Astrocyte (in vitro differentiated cells and primary cell): Measurements from ENCODE around the gene GP5. TPM values are rescaled to one million over a fixed set of nuclear protein-coding genes. Genes with fewer than 3 reads are reported as not detected.

Source experiments
- DNase-seq: peaks from one replicate; pipeline ENCODE4 v3.0.0-alpha.2; 2010; ENCODE audit warnings: low read depth
- FAIRE-seq: peaks from 2 replicates; lab custom pipeline; 2011; peaks lifted over from hg19 to GRCh38; lab: Jason Lieb, UNC
- H2AFZ ChIP-seq: 2 replicates; pipeline ENCODE4 v1.6.0; 2012; ENCODE audit warnings: low read depth, low read length, inconsistent platforms
- H3K27ac ChIP-seq: 2 replicates; pipeline ENCODE4 v1.5.1; 2011; ENCODE audit warnings: low read depth, low read length, inconsistent platforms
- H3K27me3 ChIP-seq: 2 replicates; pipeline ENCODE4 v1.6.0; 2011; ENCODE audit warnings: low read length, inconsistent platforms; ENCODE audit not compliant: insufficient read depth
- H3K36me3 ChIP-seq: 2 replicates; pipeline ENCODE4 v1.5.1; 2011; ENCODE audit warnings: low read length, inconsistent platforms; ENCODE audit not compliant: insufficient read depth
- H3K4me1 ChIP-seq: 2 replicates; pipeline ENCODE4 v1.5.1; 2011; ENCODE audit warnings: low read length, inconsistent platforms; ENCODE audit not compliant: insufficient read depth
- H3K4me2 ChIP-seq: 2 replicates; pipeline ENCODE4 v1.6.0; 2012; ENCODE audit warnings: low read length, inconsistent platforms
- H3K4me3 ChIP-seq: 2 replicates; pipeline ENCODE4 v1.5.1; 2011; ENCODE audit warnings: low read depth, mild to moderate bottlenecking, low read length, inconsistent platforms; ENCODE audit not compliant: insufficient read depth
- H3K79me2 ChIP-seq: 2 replicates; pipeline ENCODE4 v1.6.0; 2012; ENCODE audit warnings: mild to moderate bottlenecking, low read length, inconsistent platforms; ENCODE audit not compliant: insufficient read depth
- H3K9ac ChIP-seq: 2 replicates; pipeline ENCODE4 v1.6.0; 2012; ENCODE audit warnings: mild to moderate bottlenecking, low read length, inconsistent platforms
- H3K9me3 ChIP-seq: 2 replicates; pipeline ENCODE4 v1.5.1; 2012; ENCODE audit warnings: low read depth, mild to moderate bottlenecking, low read length, inconsistent platforms; ENCODE audit not compliant: insufficient read depth
- H4K20me1 ChIP-seq: 2 replicates; pipeline ENCODE4 v1.6.0; 2012; ENCODE audit warnings: low read length, inconsistent platforms; ENCODE audit not compliant: insufficient read depth
- H3K27ac Mint-ChIP-seq: one replicate; pipeline ENCODE4 v1.8.0; 2021; ENCODE audit warnings: mild to moderate bottlenecking, mixed read lengths; ENCODE audit not compliant: unreplicated experiment
- H3K27me3 Mint-ChIP-seq: one replicate; pipeline ENCODE4 v1.8.0; 2021; ENCODE audit warnings: low read depth, mixed read lengths; ENCODE audit not compliant: unreplicated experiment
- H3K36me3 Mint-ChIP-seq: one replicate; pipeline ENCODE4 v1.8.0; 2021; ENCODE audit warnings: low read depth, mixed read lengths; ENCODE audit not compliant: unreplicated experiment
- H3K4me1 Mint-ChIP-seq: one replicate; pipeline ENCODE4 v1.8.0; 2021; ENCODE audit warnings: low read depth, mixed read lengths; ENCODE audit not compliant: unreplicated experiment
- H3K4me3 Mint-ChIP-seq: one replicate; pipeline ENCODE4 v1.8.0; 2021; ENCODE audit warnings: mild to moderate bottlenecking, moderate library complexity, mixed read lengths; ENCODE audit not compliant: unreplicated experiment
- H3K9me3 Mint-ChIP-seq: one replicate; pipeline ENCODE4 v1.8.0; 2021; ENCODE audit warnings: mild to moderate bottlenecking, mixed read lengths; ENCODE audit not compliant: unreplicated experiment
- EZH2 ChIP-seq: IDR thresholded peaks from 2 replicates; pipeline ENCODE4 v1.6.1; 2012; ENCODE audit warnings: mild to moderate bottlenecking, low read length, inconsistent platforms; ENCODE audit not compliant: insufficient read depth
- total RNA-seq: library from RNA; stranded (reverse); gene quantifications from 2 replicates; pipeline ENCODE4 v1.2.1, GENCODE V29; 2021
- TF ChIP-seq, protein P1 (sequence below): IDR thresholded peaks from 2 replicates; pipeline ENCODE4 v1.5.1; 2011; ENCODE audit warnings: low read depth, mild to moderate bottlenecking, inconsistent platforms, low read length, moderate library complexity; ENCODE audit not compliant: insufficient read depth

The GP5 gene
- total RNA-seq, 1 donor from 2014 or later: not detected

DNA sequence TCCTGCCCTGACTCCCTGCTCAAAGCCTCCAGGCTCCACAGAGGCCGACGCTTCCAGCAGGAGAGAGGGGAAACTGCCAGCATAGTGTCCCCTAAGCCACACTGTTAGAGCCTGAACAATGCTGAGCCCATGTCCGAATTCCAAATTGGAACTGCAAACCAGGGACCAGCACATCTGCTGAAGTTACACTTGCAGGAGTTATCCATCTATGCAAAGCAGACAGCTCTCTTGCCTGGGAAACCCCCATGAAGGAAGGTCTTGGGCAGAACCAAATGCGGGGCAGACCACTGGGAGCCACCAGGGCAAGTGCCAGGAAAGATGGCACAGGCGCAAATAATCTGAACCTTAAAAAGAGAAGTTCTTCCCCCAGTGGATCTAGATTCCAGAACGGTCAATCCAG is 30.1 kb downstream of the GP5 start:
- Histone ChIP-seq H2AFZ (peak overlapping the region; percentile 32), H3K27ac (no peak overlapping the region), H3K4me3 (no peak overlapping the region), H4K20me1 (no peaks in the 10 kb centered on the region), H3K4me2 (peak overlapping the region; percentile 54), H3K79me2 (no peaks in the 10 kb centered on the region), H3K4me1 (peaks cover 39% of the 10 kb centered on the region), H3K9ac (no peak overlapping the region), H3K27me3 (peaks cover 6% of the 10 kb centered on the region), H3K9me3 (no peaks in the 10 kb centered on the region), H3K36me3 (no peaks in the 10 kb centered on the region)
- no peak for FAIRE-seq
- H3K36me3 Mint-ChIP-seq: no peaks in the 10 kb centered on the region
- no peak overlapping the region for H3K27ac Mint-ChIP-seq
- no peaks in the 10 kb centered on the region for H3K9me3 Mint-ChIP-seq
- H3K4me1 Mint-ChIP-seq: peaks cover 41% of the 10 kb centered on the region
- DNase-seq: no peak
- no peak overlapping the region for H3K4me3 Mint-ChIP-seq
- H3K27me3 Mint-ChIP-seq: peaks cover 18% of the 10 kb centered on the region
- no peak for TF ChIP-seq EZH2
- TF ChIP-seq, protein P1, sequence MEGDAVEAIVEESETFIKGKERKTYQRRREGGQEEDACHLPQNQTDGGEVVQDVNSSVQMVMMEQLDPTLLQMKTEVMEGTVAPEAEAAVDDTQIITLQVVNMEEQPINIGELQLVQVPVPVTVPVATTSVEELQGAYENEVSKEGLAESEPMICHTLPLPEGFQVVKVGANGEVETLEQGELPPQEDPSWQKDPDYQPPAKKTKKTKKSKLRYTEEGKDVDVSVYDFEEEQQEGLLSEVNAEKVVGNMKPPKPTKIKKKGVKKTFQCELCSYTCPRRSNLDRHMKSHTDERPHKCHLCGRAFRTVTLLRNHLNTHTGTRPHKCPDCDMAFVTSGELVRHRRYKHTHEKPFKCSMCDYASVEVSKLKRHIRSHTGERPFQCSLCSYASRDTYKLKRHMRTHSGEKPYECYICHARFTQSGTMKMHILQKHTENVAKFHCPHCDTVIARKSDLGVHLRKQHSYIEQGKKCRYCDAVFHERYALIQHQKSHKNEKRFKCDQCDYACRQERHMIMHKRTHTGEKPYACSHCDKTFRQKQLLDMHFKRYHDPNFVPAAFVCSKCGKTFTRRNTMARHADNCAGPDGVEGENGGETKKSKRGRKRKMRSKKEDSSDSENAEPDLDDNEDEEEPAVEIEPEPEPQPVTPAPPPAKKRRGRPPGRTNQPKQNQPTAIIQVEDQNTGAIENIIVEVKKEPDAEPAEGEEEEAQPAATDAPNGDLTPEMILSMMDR: no peak

DNA sequence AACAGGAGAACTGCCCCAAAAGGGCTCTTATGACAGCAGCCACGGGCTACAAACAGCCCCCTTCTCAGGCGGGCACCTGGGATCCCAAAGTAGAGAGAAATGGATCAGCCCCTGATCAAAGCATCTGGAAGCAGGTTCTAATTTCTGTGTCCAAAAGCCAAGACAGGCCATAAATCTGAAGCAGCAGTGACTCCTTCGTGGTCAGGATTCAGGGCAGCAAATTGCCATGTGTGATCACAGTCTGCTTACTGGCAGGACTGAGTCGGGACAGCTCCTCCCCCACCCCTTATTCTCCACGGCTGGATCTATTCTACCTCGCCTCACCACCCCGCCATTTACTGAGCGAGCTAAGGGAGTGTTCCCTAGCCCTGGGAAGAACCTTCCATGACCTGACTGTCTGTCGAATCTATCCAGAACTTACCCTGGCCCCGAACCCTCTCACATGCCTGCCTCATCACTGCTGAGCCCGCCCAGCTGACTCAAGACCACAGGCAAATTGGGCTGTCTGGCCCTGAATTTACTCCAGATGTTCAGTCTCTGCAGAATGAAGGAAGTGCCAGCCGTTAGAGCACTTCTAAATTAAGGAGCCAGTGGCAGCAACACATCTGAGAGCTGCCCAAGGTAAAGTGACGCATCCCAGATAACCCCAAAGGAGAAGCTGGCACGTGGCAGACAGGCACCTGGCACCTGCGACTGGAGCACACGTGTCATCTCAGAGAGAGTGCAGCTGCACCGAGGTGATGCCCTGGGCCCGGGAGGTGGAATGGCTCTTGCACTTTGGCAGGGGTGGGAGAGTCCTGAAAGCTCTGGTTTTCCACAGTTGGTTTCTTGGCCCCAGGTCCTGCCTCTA is 30.8 kb downstream of the GP5 start:
- no peak overlapping the region for H3K4me3 ChIP-seq
- H4K20me1 ChIP-seq: no peaks in the 10 kb centered on the region
- TF ChIP-seq EZH2: no peak
- TF ChIP-seq, protein P1: no peak
- Mint-ChIP-seq H3K27me3 (peaks cover 19% of the 10 kb centered on the region), H3K36me3 (no peaks in the 10 kb centered on the region), H3K9me3 (no peaks in the 10 kb centered on the region), H3K4me1 (peaks cover 41% of the 10 kb centered on the region), H3K27ac (peak overlapping the region; percentile 59), H3K4me3 (no peak overlapping the region)
- no peak overlapping the region for H2AFZ ChIP-seq
- H3K27ac ChIP-seq: no peak overlapping the region
- peaks cover 39% of the 10 kb centered on the region for H3K4me1 ChIP-seq
- H3K9me3 ChIP-seq: no peaks in the 10 kb centered on the region
- no peak for FAIRE-seq
- H3K4me2 ChIP-seq: no peak overlapping the region
- H3K27me3 ChIP-seq: peaks cover 6% of the 10 kb centered on the region
- peak; percentile 49 for DNase-seq
- no peaks in the 10 kb centered on the region for H3K36me3 ChIP-seq
- H3K79me2 ChIP-seq: no peaks in the 10 kb centered on the region
- no peak overlapping the region for H3K9ac ChIP-seq

DNA sequence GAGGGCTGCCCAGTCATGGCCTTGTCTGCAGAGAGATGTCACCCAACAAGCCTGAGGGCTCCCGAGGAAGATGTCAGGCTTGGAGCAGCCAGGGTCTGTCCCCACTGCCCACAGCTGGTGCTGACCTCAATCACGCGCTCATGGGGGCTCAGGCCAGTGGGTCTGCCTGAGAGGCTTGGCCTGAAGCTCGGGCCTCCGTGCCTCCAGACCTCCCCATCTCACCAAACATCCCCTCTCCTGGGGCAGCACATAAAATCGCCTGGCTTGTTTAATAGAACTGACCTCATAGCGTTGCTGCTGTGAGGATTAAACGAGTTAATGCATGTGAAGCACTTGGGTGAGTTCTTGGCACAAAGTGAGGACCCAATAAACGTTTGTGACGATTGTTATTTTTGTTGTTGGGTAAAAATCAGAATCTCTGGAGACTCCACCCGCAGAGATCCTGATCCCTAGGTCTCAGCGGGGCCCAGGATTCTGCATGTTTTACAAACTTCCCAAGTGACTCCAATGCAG is 33.0 kb downstream of the GP5 start:
- Mint-ChIP-seq H3K27me3 (peaks cover 27% of the 10 kb centered on the region), H3K36me3 (no peaks in the 10 kb centered on the region), H3K4me1 (peaks cover 41% of the 10 kb centered on the region), H3K9me3 (peaks cover 3% of the 10 kb centered on the region), H3K4me3 (no peak overlapping the region), H3K27ac (no peak overlapping the region)
- Histone ChIP-seq H3K27ac (no peak overlapping the region), H3K4me2 (no peak overlapping the region), H3K36me3 (no peaks in the 10 kb centered on the region), H3K4me3 (no peak overlapping the region), H3K79me2 (no peaks in the 10 kb centered on the region), H2AFZ (no peak overlapping the region), H4K20me1 (no peaks in the 10 kb centered on the region), H3K27me3 (peaks cover 6% of the 10 kb centered on the region), H3K9ac (no peak overlapping the region), H3K4me1 (peaks cover 39% of the 10 kb centered on the region), H3K9me3 (no peaks in the 10 kb centered on the region)
- FAIRE-seq (no peak), DNase-seq (no peak)
- TF ChIP-seq, protein P1: no peak
- TF ChIP-seq EZH2: no peak
